Posterior cingulate gyrus (tissue), 11 donors: ENCODE data around the gene RUNX1.

Experiments used
- DNase-seq, 10 donors: peaks; one replicate each; pipeline versions ENCODE4 v3.0.0 to v3.0.0-alpha.2; 2020 to 2021; ENCODE audit warnings: mixed read lengths in 3 of 10
- intact Hi-C: fragments of 100-400 bp; cut with DNase I; formaldehyde crosslinking; loops from one replicate; pipeline ENCODE4 v1.15.1; 2023

Gene RUNX1

DNA sequence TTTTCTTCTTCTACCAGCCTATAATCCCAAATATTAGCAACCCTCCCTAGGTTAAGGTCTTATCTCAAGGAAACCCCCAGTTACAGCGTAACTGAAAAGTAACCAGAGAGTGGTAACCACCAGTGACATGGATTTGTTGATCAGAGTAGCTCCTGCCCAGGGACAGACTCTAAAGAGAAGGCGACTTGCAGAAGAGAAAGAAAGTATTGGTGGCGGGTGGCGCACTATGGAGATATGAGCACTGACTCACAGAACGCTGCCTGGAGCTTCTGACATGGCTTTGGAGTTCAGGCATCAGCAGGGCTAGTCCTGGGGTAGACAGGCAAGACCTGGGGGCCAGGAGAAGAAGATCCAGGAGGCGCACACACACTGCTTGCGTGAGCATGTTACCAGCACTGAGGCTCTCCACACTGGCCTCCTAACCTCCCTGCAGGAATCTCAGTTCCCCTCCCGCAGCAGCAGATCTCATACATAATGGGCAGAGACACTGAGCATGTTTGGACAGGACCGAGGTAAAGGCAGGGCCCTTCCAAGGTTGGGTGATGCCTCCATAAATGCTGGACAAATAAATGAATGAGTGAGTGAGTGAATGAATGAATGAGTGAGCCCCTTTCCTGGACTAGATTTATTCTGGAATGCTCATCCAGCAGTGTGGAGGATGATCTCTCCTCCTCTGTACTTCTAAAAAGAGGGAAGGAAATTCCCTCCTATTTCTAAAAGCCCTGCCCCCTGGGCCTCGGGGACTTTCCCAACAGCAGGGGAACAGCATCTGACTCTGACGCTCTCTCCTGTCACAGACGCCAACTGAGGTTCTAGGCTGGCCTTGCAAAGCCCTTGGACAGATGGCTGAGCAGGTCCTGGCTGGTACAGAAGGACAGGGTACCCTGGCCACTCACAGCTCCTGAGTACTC lies 204.8 kb downstream of the RUNX1 start:
- DNase-seq: no peak
- intact Hi-C loops: no loop called here

DNA sequence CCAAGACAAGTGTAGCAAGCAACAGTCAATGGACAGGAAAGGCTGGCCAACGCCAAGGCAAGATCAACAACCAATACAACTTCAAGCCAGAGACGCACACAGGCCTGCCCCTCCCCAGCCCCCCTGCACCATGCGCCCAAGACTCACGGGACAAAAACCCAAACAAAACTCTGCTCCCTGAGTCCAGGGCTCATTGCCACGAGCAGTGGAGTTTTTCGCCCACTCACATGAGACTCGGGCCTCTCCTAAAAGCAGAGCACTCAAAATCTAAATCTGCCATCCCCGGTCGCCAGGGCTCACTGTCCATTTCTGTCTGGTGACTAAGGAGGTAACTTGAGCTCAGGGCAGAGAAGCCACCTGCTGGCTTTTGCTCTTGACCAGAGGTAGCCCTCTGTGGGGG lies 205.5 kb downstream of the RUNX1 start:
- intact Hi-C loops: no loop called here
- no peak for DNase-seq

DNA sequence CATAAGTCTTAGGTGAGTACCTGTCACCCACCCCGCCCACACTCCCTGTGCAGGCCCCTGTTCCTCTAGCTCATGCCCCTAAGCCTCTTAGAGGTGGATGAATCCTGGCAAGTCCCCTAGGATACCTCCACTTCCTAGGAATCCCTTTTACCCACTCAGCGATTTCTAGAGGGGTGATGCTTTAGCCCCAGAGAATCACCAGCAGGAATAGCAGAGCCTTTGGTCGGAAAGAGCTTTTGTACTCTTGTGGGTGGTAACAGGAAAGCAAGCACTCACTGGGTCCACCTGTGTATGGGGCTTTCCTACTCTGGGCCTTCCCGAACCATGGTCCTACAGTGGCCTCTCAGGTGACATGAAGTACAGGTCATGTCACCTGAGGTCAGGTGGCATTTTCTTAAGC lies 207.9 kb downstream of the RUNX1 start:
- intact Hi-C loops: no loop called here
- DNase-seq: no peak

DNA sequence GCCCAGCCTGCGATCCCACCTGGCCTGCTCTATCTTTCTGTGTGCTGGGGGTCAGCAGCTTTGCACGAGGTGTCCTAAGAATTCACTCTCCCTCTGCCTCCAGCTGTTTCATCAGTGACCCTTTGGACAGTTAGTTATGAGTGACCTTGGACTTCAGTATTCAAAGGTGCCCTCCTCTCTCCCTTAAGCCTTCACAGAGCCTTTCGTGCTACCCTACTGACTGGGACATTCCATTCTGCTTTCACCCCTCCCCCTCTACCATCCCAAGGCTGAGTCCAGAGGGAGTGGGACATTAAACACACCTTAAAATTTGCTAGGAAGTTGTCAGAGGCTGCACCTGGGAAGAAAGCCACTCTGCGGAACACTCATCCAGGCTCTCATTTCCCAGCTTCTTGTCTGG lies 208.4 kb downstream of the RUNX1 start:
- intact Hi-C loops: no loop called here
- no peak for DNase-seq

DNA sequence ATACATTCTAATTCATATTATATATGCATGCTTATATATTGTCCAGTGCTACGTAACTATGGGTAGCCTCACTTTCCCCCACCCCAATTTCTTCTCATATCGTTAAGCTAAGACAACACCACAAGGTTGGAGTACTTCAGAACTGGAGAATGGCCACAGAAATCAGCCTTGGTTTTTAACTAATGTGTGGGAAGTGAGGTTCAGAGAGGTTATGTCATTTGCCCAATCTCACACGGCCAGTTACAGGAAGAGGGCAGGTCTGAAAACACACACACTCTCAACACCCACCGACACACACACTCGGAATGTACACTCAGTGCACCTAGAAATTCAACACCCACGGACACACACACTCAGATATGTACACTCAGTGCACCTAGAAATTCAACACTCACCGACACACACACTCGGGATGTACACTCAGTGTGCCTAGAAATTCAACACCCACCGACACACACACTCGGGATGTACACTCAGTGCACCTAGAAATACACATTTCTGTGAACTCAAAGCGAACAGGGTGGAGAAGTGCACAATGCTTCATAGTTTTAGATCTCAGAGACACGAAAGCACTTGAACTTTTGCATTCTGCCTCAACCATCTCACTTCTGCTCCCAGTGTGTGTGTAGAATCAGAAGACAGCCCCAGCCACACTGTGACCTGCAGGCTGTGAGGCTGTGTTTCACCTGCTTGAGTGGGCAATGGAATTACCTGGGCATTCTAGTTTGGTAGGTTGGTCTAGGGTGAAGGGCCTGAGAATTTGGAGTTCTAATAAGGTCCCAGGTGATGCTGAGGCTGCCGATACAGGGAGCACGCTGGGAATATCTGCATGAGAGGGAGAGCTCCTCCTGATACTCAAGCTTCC lies 209.9 kb downstream of the RUNX1 start:
- no peak for DNase-seq
- intact Hi-C loops: no loop called here

DNA sequence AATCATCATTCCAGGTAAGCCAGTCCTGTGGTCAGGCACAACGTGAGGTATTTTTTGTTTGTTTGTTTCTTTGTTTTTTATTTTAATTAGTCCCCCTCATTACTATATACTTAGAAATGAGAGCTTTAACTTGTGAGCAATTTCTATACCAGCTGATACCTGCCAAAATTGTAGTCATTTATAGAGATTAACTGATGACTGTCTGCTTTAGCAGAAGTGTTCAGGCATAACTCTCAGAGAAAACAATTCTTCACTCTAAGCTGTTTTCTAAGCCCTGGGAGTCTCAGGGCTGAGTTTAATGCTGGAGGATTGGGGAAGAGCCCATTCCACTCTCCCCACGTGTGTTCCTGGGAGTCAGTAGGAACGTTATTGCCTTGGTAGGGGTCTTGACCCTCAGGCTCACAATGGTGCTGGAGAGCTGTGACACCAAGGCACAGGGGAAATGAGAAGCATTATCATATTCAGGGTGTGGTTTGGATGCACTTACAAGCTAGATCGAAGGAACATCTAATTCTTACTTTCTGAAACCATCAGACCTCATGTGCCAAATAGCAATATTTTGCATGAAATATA lies 212.1 kb downstream of the RUNX1 start:
- DNase-seq: no peak
- intact Hi-C loops: no loop called here

DNA sequence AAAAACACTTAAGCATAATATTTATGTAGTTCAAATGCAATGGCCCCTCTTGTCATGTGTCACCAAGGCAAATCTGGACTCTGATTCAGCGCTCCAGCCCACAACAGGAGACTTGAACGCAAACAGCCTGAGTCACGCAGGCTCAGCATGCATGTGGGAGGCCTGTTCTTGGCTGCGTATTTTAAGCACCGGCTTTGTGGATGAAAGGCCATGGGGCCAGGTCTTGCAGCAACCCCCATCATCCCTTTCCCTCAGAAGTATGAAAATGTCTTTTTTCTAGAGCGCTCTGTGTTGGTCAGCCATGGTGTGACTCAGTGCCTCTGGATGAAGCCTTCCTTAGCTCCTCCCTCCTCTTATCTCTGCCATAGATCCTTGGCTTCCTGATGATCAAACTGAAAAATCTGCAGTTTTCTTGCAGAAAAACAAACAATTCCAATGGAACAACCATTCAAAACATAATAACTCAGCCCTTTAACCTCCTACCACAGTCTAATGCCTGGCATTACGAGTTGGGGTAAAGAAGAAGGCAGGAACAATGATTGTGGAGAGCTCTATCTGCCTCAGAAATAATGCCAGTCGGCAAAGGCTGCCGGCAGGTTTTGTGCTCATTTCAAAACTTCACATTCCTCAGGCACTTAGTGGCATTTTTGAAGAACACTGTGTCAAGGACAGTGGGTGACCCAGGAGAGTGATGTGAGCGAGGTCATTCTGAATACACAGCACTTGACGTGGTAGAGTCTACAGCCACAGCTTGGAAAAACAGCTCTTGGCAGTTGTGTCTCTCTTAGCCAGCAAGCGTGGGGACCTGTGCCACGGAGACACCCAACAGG lies 212.8 kb downstream of the RUNX1 start:
- peak in 7 of 10 donors; percentile 27 to 88 (median 51) for DNase-seq

DNA sequence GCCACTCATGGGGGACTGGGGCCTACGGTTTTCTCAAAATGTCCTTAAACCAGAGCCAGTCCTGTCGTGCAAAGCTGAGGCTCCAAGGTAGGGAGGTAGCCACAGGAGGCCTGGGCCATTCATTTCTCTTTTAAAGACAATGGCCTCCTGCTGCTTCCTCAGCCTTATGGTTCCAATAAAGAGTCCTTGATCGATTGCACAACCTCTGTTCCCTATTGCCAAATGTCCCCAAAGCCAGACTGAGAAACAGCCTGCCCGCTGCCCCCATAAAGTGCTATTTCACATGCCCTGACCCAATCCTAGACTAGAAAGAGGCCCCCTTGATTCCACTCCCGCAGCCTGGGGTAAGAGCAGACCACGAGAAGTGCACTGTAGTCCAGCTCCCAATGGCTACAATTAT lies 213.6 kb downstream of the RUNX1 start:
- no peak for DNase-seq
- intact Hi-C loops: no loop called here

More for the DNA sequence above, 212.8 kb downstream of the RUNX1 start:
- intact Hi-C loops: no loop called here

DNA sequence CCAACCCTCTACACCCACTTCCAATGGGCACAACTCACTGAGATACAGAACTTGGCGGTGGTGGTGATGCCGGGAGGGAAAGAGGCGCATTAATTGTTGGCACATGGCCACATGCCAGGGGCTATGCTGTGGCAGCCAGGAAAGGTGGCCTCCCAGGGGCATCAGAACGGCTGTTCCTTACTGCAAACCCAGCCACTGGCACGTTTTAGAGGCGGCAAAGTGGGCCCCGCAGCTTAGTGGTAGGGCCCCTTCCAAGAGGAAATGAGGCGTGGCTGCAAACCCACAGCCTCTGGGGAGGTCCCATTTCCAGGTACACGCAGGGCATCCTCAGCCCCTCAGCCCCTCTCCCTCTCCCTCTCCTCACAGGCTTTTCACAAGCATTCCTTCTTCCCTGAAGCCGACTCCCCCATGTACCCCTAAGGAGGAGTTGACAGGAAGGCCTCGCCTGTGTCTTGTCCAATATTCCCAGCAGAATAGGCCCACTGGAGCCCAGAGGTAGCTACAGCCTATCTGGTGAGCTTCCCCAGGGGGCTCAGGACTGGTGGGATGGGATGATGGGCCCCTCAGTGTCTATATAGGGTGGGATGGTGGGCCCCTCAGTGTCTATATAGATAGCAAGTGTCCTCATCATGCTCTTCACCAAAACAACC lies 214.1 kb downstream of the RUNX1 start:
- intact Hi-C loops: no loop called here
- no peak for DNase-seq

DNA sequence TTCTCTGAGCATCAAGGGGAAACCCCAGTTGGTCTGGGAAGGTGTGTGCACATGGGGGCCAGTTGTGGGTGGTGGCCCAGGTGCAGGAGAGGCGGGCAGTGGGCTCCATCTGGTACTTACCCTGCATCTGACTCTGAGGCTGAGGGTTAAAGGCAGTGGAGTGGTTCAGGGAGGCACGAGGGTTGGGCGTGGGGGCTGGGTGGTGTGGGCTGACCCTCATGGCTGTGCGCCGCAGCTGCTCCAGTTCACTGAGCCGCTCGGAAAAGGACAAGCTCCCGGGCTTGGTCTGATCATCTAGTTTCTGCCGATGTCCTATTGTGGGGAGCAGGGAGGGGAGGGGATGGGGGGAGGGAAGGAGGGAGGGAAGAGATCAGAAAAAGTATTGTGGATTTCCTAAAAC lies 214.8 kb downstream of the RUNX1 start:
- DNase-seq: no peak
- intact Hi-C loops: no loop called here

DNA sequence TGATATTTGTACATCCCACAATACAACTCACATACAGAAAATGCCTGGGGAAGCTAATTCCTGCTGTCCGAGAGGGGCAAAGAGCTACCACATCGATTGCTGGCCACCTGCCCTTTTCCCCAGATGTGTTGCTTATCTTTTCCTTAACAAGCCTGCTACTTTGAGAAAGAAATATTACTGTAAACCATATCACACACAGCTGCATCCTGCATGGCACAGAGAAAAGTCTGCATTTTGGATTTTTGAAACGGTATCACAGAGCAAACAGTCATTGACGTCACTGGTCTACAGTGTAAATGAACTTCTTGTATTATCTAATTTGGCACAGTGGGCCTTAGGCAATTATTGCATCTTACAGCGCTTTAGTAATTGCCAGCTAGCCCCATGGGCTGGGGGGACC lies 215.6 kb downstream of the RUNX1 start:
- intact Hi-C loops: no loop called here
- DNase-seq: no peak

DNA sequence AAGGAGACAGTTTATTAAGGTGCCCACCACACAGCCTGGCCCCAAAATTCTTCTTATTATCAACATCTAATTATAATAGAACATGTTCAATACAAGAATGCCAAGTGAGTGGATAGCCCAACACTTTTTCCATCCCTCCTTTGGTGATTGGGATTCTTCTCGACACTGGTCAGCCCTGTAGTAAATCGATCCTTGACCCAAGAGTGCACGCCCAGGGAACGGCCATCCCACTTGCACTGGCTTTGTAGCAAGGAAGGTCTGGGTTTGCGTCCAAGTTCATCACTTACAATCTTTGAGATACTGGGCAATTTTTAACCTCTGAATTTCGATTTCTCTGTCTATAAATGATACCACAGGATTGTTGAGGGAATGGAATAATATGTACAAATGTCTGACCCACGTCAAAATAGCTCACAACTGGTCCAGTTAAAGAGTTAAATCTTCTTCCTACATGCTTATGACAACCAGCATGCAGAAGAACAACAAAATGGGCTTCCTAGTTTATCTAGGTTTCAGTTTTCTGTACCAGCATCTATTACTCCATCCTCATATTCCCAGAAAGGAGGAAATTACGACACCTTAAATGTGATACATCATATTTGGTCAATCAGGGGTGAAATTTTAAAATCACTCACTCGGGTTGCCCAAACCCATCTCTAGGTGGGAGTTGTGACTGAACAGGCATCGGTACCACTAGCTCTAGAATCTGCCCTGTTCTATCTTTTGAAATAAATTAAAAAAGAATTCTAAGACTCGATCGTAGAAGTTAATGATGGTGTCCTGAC lies 218.5 kb downstream of the RUNX1 start:
- intact Hi-C loops: no loop called here
- DNase-seq: no peak

DNA sequence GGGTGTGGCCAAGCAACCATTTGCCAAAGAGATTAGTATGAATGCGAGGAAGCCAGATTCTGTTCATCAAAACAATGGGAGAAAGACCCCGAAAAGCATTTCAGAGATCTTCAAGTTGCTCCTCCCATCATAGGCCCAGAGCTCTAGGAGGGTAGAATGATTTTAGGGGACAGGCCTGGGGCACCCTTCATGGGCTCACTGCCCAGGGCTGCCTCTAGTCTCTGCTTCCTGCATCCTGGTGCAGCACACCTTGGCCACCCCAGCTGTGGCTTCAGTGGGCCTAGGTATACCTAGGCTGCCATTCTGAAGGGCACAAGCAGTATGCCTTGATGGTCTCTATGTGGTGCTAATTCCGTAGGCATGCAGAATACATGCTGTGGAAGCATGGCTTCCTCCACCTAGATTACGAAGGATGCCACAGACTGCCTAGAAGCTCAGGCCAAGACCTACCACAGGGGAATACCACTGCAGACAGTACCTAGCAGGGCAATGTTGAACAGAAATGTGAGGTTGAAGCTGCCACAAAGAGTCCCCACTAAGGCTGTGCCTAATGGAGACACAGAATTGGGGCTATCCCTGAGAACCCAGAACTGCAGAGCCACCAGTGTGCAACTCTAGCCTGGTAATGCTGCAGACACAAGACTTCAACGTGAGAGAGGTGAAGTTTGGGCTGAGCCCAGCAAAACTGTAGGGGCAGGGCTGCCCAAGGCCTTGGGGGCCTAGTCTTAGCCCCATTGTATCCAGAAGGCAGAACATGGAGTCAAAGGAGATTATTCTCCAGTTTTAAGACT lies 221.5 kb downstream of the RUNX1 start:
- intact Hi-C loops: no loop called here
- DNase-seq: no peak

DNA sequence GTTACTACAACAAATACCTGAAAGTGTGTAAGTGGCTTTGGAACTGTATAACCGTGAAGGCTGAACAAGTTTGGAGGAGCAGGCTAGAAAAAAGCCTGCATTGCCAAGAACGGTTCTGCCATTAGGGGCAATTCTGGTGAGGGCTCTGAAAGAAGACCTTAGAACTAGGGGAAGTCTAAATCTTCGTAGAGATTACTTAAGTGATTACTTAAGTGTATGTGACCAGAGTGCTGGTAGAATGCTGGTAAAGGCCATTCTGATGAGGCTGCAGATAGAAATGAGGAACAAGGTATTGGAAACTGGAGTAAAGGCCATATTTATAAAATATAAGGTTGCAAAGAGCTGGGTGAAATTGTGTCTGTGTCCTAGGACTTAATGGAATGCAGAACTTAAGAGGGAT lies 222.3 kb downstream of the RUNX1 start:
- intact Hi-C loops: no loop called here
- no peak for DNase-seq

DNA sequence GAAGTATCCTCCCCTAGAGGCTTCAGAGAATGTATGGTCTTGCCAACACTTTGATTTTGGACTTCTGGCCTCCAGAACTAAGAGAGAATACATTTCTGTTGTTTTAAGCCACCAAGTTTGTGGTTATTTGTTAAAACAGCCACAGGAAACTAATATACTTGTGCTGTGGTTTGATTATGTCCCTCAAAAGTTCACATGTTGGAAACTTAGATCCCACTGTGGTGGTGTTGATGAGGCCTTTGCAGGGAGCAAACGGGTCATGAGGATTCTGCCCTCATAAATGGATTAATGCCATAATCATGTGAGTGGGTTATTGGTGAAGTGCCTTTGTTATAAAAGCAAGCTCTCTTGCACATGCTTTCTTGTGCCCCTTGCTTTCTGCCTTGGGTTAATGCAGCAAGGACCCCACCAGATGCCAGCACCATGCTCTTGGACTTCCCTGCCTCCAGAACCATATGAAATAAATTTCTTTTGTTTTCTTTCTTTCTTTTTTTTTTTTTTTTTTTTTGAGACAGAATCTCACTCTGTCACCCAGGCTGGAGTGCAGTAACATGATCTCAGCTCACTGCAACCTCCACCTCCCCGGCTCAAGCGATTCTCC lies 223.1 kb downstream of the RUNX1 start:
- DNase-seq: no peak
- intact Hi-C loops: no loop called here

DNA sequence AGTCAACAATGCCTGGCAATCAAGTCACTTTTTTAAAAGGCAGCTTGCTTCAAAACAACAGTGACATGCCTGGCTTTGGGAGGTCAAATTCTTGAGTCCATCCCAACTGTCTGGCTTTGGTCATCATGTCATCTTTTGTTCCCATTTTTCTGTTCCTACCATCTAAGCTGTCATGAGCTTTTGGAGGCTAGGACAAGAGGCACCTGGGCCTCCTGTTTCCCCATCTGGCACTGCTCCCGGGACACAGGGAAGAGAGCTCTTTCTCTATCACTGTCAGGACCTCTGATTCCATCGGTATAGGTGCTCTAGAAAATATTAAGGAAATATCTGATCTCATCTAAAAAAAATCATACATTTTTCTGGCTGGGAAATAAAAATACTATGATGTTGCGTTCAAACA lies 224.0 kb downstream of the RUNX1 start:
- no peak for DNase-seq
- intact Hi-C loops: no loop called here

DNA sequence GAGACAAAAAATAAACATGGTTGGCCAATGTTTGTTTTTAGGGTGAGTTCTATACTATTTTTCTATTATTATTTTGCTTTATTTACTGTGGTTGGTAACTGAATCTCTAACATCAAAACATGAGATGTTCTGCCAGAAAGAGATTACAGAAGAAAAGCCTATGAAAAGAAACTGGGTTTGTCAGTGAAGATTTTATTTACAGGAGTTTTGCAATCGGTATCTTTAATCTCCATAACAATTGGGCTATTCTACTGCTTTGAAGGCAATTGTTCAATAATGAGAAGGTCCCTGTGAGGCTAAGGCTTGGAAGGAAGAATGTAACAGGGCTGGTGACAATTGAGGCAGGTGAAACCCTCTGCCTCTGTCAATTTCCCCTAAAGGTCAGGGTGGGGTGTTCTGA lies 224.8 kb downstream of the RUNX1 start:
- intact Hi-C loops: no loop called here
- no peak for DNase-seq

DNA sequence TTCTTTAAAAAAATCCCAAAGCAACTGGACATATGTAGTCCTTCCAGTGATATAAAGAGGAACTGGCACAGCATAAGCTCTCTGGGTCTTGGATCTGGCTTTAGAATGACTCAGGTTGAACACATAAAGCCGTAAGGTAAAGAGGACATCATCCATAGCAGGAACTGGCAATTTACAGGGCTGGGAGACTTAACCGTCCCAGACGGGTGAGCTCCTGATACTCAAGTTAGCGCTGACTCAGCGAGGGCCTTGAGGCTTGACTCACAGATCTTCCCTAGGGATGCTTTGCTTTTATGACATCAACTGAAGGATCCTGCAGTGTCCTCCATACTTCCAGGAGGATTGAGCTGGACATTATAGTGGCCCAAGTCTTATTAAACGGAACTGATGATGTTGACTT lies 226.2 kb downstream of the RUNX1 start:
- intact Hi-C loops: no loop called here
- DNase-seq: no peak
